ENCODE results near the gene DNAH3. TPM values are rescaled to one million over a fixed set of nuclear protein-coding genes. Genes with fewer than 3 reads are reported as not detected.

DNAH3 gene
- polyA plus RNA-seq, 1 donor = 0.16 TPM

DNA sequence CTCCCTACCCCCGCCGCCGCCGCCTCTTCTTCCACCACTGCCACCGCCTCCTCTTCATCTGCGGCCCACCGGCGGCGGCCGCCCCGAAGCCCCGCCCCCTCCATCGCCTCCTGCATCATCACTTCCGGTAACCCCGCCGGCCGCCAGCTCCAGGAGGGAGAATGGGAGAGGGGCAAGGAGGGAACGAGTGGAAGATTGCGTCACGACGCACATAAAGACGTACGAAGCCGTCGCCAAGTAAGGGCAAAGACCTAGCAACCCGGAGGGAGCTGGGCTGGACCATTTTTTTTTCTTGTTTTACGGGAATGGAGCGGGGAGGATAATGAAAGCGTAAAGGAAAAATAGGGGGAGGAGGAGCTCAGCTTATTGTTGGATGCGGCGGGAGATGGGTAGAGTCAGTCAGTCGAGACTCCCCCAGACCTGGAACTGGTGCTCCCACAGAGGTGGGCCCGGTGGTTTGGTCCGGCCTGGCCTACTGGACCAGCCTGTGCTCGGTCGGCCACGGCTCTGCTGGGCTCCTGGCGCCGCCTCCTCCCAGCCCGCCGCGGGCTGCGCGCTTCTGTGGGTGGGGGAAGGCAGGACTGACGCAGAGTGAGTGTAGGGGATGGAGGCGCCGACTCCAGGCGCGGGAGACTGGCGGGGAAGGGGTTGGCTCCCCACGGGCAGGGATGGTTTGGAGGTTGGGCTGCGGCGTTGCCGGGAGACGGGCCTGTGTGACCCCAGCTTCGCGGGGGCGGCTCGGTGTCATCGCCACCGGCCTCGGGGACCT, 250.2 kb downstream of the DNAH3 start, which contains the start of the genes DCUN1D3 and LYRM1:
Gene DCUN1D3, minus strand, starts transcription at position 60 of the 769 bp plus-strand sequence. CDS start 37,820 bp downstream, outside the sequence.
Gene LYRM1, plus strand, starts transcription at position 473 of the 769 bp plus-strand sequence. CDS start 14,785 bp downstream, outside the sequence.
- peak; percentile 99 for DNase-seq
- peak within 1 kb of the TSS; percentile 92 for H3K4me3 ChIP-seq (ENCODE audit: low read length)
- H3K27ac ChIP-seq (ENCODE audit: low read length) = peak within 1 kb of the TSS; percentile 93
- peaks cover 50% of the 10 kb centered on the region for H3K4me1 ChIP-seq (ENCODE audit: control insufficient read depth, insufficient read depth, low read length)
- WGBS (ENCODE audit: insufficient coverage, low lambda C conversion rate) = no CpG with 5 or more reads among the region's 62 CpGs
- no peaks in the 10 kb centered on the region for H3K9me3 ChIP-seq (ENCODE audit: control insufficient read depth, low read depth, low read length)
- no peaks in the 10 kb centered on the region for H3K27me3 ChIP-seq (ENCODE audit: control insufficient read depth, insufficient read depth, low read length)
- peaks cover 18% of the 10 kb centered on the region for H3K36me3 ChIP-seq (ENCODE audit: control insufficient read depth, insufficient read depth, low read length)

DNA sequence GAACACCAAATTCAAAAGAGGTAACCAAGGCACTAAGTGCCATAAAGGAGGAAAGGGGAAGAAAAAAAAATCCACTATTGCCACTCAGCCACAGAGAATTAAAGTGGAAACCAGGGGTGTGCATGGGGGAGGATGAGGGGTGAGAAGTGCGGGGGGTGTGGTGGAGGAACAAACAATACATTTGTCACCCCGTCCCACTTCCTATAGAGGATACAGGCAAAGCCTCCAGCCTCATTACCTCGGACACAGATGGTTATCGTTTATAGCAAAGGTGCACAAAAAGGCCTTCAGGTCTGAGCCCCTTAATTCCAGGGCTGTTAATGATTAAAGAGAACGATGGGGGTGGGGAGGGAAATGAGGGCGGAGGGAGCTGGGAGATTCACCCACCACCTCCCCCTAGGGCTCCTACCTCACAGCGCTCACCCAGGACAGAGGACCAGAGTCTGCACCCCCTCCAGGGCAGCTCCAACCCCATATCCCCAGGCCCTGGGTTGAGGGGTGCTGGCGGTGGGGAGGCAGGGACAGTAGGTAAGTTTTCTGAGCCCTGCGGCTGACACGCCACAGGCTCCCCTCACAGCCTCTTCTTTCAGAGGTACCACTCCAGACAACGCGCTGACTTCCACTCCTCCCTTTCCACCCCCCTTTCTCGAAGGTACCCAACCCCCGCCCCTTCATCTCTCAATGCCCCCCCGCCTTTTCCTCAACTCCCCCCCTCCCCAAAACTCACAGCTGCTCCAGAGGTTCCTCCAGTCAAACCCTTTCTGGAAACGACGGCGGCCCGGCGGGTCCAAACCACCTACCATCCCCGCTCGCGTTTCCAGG, 251.0 kb downstream of the DNAH3 start:
- peak; percentile 67 to 84 for DNase-seq
- WGBS (ENCODE audit: insufficient coverage, low lambda C conversion rate) = no CpG with 5 or more reads among the region's 23 CpGs

DNA sequence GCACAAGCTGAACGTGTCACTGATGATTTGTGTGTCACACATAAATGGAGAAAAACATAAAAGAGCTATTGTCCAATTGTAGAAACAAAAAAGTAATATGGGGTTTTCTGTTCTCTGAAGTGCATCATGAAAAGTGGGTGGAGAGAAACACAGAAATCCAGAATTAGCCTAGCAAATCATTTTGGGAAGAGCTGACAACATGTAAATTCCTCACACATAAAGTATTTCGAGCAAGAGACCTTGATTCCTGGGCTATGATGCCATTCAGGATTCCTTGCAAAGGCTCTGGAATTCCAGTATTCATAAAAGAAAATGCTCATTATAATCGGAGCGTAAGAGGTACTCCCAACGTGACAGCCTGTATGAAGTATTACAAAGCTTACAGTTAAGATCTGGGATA, 251.6 kb downstream of the DNAH3 start:
- peaks cover 29% of the 10 kb centered on the region for H3K36me3 ChIP-seq (ENCODE audit: control insufficient read depth, insufficient read depth, low read length)
- no peaks in the 10 kb centered on the region for H3K27me3 ChIP-seq (ENCODE audit: control insufficient read depth, insufficient read depth, low read length)
- peak overlapping the region; percentile 93 for H3K27ac ChIP-seq (ENCODE audit: low read length)
- H3K4me3 ChIP-seq (ENCODE audit: low read length) = peak overlapping the region; percentile 92
- 0% methylated on average over 1 of the region's 5 CpGs for WGBS (ENCODE audit: insufficient coverage, low lambda C conversion rate)
- no peak for DNase-seq
- peaks cover 44% of the 10 kb centered on the region for H3K4me1 ChIP-seq (ENCODE audit: control insufficient read depth, insufficient read depth, low read length)
- no peaks in the 10 kb centered on the region for H3K9me3 ChIP-seq (ENCODE audit: control insufficient read depth, low read depth, low read length)

More for the DNA sequence above, 251.0 kb downstream of the DNAH3 start:
- Histone ChIP-seq H3K9me3 (ENCODE audit: control insufficient read depth, low read depth, low read length) (no peaks in the 10 kb centered on the region), H3K4me3 (ENCODE audit: low read length) (peak overlapping the region; percentile 92), H3K27ac (ENCODE audit: low read length) (peak overlapping the region; percentile 93), H3K4me1 (ENCODE audit: control insufficient read depth, insufficient read depth, low read length) (peaks cover 43% of the 10 kb centered on the region), H3K27me3 (ENCODE audit: control insufficient read depth, insufficient read depth, low read length) (no peaks in the 10 kb centered on the region), H3K36me3 (ENCODE audit: control insufficient read depth, insufficient read depth, low read length) (peaks cover 23% of the 10 kb centered on the region)

DNA sequence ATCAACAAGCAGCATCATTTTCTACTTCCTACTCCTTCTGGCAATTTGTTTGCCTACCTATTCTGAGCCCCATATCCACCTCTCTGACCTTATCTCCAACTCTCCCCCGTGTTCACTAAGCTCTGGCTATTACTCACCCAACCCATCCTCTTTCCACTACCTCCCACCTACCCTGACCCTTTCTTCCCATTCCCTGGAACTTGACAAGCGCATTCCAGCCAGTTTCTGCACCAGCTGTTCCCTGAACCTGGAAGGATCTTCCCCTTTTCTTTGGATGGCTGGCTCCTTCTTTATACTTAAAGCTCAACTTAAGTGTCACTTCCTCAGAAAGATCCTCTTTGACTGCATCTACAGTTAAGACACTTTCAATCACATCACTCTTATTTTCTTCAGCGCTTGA, 252.7 kb downstream of the DNAH3 start:
- 56% methylated on average over 2 of the region's 3 CpGs for WGBS (ENCODE audit: insufficient coverage, low lambda C conversion rate)
- peak in 1 of 2 donors; percentile 25 for DNase-seq

DNA sequence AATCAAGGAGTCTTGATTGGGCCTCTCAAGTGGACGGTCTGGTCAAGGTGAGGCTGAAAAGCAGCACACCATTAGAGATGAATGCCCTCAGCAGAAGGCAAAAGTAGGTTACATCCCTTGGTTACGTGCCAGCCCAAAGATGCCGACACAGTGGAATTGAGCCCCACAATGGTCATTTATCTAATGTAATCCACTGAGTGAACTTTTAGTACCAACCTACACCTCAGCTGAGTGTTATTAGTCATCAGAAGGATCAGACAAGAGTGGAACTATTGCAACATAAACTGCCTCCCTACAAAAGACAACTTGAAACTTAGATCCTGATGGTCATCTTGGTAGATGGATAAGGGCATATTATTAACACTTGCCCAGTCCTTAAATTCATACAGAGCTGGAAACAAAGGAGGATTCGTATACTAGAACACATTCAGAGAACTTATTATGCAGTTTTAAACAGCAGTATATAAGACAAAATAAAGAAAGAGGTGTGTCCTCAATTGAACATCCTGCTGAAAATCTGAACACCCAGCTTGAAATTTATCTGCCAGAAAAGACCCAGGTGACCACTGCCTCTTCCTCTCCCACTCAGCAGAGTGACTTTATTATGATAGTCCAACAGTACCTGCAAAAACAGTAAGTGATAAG, 253.3 kb downstream of the DNAH3 start:
- Histone ChIP-seq H3K36me3 (ENCODE audit: control insufficient read depth, insufficient read depth, low read length) (peaks cover 34% of the 10 kb centered on the region), H3K4me3 (ENCODE audit: low read length) (peak overlapping the region; percentile 92), H3K4me1 (ENCODE audit: control insufficient read depth, insufficient read depth, low read length) (peaks cover 32% of the 10 kb centered on the region), H3K27ac (ENCODE audit: low read length) (peak overlapping the region; percentile 93), H3K9me3 (ENCODE audit: control insufficient read depth, low read depth, low read length) (no peaks in the 10 kb centered on the region), H3K27me3 (ENCODE audit: control insufficient read depth, insufficient read depth, low read length) (no peaks in the 10 kb centered on the region)
- WGBS (ENCODE audit: insufficient coverage, low lambda C conversion rate) = 40% methylated on average over 1 of the region's 4 CpGs
- peak; percentile 72 to 85 for DNase-seq

More for the DNA sequence above, 252.7 kb downstream of the DNAH3 start:
- H3K36me3 ChIP-seq (ENCODE audit: control insufficient read depth, insufficient read depth, low read length) = peaks cover 33% of the 10 kb centered on the region
- no peaks in the 10 kb centered on the region for H3K9me3 ChIP-seq (ENCODE audit: control insufficient read depth, low read depth, low read length)
- peak overlapping the region; percentile 93 for H3K27ac ChIP-seq (ENCODE audit: low read length)
- H3K27me3 ChIP-seq (ENCODE audit: control insufficient read depth, insufficient read depth, low read length) = no peaks in the 10 kb centered on the region
- peak overlapping the region; percentile 92 for H3K4me3 ChIP-seq (ENCODE audit: low read length)
- H3K4me1 ChIP-seq (ENCODE audit: control insufficient read depth, insufficient read depth, low read length) = peaks cover 38% of the 10 kb centered on the region

DNA sequence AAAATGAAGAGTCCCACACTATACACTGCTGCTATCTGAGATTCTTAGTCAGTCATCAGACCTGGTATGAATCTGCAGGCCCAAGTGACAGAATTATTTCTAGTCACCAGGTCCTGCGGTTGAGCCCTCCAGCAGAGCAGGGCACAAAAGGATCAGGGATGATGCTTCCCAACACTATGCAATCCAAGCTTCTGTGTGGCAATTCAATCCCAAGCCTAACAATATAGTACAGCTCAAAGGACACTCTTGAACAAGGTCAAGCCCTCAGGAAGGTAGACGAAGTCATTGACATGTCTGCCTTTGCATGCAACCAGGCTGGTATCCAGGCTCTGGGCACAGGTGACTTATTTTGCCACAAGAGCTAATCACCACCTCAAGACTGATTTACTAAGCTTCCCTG, 256.3 kb downstream of the DNAH3 start:
- no peak overlapping the region for H3K4me3 ChIP-seq (ENCODE audit: low read length)
- peaks cover 42% of the 10 kb centered on the region for H3K36me3 ChIP-seq (ENCODE audit: control insufficient read depth, insufficient read depth, low read length)
- no peak overlapping the region for H3K27ac ChIP-seq (ENCODE audit: low read length)
- DNase-seq = no peak
- no peaks in the 10 kb centered on the region for H3K9me3 ChIP-seq (ENCODE audit: control insufficient read depth, low read depth, low read length)
- H3K4me1 ChIP-seq (ENCODE audit: control insufficient read depth, insufficient read depth, low read length) = peaks cover 33% of the 10 kb centered on the region
- H3K27me3 ChIP-seq (ENCODE audit: control insufficient read depth, insufficient read depth, low read length) = no peaks in the 10 kb centered on the region
- no CpG with 5 or more reads among the region's 2 CpGs for WGBS (ENCODE audit: insufficient coverage, low lambda C conversion rate)

DNA sequence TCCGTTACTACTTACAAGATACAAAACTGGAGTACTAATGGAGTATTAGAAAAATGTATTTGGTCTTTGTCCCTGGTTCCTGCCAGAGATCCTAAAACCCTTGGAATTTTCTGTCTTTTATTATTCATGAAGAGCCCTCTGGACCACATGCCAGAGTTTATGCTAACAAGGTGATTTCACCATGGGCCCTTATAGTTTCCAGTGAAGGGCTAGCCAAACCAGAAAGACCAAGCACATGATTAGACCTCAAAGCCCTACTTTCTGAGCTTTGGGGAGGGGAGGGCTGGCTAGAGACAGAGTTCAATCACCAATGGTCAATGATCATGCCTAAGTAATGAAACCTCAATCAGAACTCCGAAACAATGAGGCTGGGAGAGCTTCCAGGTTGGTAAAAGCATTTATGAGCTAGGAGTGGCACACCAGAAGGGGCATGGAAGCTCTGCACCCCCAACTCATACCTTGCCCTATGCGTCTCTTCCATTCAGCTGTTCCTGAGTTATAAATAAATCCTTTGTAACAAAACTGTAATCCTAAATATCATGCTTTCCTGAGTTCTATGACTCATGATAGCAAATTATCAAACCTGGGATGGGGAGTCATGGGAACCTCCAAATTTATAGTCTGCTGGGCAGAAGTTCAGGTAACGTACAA, 260.9 kb downstream of the DNAH3 start:
- Histone ChIP-seq H3K4me1 (ENCODE audit: control insufficient read depth, insufficient read depth, low read length) (peaks cover 53% of the 10 kb centered on the region), H3K27me3 (ENCODE audit: control insufficient read depth, insufficient read depth, low read length) (no peaks in the 10 kb centered on the region), H3K27ac (ENCODE audit: low read length) (peak overlapping the region; percentile 24), H3K4me3 (ENCODE audit: low read length) (no peak overlapping the region), H3K9me3 (ENCODE audit: control insufficient read depth, low read depth, low read length) (no peaks in the 10 kb centered on the region), H3K36me3 (ENCODE audit: control insufficient read depth, insufficient read depth, low read length) (peaks cover 28% of the 10 kb centered on the region)
- 100% methylated on average over 1 of the region's 4 CpGs for WGBS (ENCODE audit: insufficient coverage, low lambda C conversion rate)
- DNase-seq = peak in 1 of 2 donors; percentile 41

DNA sequence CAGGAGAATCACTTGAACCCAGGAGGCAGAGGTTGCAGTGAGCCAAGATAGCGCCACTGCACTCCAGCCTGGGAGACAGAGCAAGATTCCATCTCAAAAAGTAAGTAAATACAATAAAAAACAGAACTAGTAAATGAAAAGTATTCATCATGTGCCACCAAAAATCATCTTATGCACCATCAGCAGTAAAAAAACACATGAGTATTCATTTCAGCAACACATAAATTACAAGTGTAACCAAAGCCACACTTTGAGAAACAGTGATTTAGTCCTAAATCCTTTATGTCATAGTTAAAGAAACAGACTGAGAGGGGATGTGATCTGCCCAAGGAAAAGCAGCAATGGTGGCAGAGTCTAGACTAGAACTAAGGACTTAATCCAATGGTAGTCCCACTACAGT, 263.4 kb downstream of the DNAH3 start:
- DNase-seq = no peak
- no CpG with 5 or more reads among the region's 1 CpG for WGBS (ENCODE audit: insufficient coverage, low lambda C conversion rate)
- Histone ChIP-seq H3K9me3 (ENCODE audit: control insufficient read depth, low read depth, low read length) (no peaks in the 10 kb centered on the region), H3K27ac (ENCODE audit: low read length) (peak overlapping the region; percentile 56), H3K4me3 (ENCODE audit: low read length) (no peak overlapping the region), H3K4me1 (ENCODE audit: control insufficient read depth, insufficient read depth, low read length) (peaks cover 54% of the 10 kb centered on the region), H3K36me3 (ENCODE audit: control insufficient read depth, insufficient read depth, low read length) (peaks cover 10% of the 10 kb centered on the region), H3K27me3 (ENCODE audit: control insufficient read depth, insufficient read depth, low read length) (no peaks in the 10 kb centered on the region)

DNA sequence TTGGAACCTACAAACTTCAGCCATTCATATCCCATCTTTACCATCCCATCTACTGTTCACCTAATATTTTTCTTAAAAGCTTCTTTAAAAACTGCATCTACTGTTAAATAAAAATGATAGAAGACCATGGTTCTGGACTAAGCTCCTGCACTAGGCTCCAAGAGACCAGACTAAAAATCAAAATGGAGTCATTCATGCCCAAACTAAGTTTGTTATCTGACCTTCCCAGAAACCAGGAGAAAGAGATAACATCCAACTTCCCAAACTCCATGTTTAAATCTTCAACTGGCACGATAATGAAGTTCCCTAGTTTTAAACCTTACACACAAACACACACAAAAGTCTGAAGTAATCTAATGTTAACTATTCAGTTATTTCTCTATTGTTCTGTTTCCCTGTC, 264.3 kb downstream of the DNAH3 start:
- Histone ChIP-seq H3K4me3 (ENCODE audit: low read length) (no peak overlapping the region), H3K36me3 (ENCODE audit: control insufficient read depth, insufficient read depth, low read length) (peaks cover 3% of the 10 kb centered on the region), H3K27me3 (ENCODE audit: control insufficient read depth, insufficient read depth, low read length) (no peaks in the 10 kb centered on the region), H3K9me3 (ENCODE audit: control insufficient read depth, low read depth, low read length) (no peaks in the 10 kb centered on the region), H3K4me1 (ENCODE audit: control insufficient read depth, insufficient read depth, low read length) (peaks cover 62% of the 10 kb centered on the region), H3K27ac (ENCODE audit: low read length) (no peak overlapping the region)
- DNase-seq = no peak
- WGBS (ENCODE audit: insufficient coverage, low lambda C conversion rate) = no CpG with 5 or more reads among the region's 1 CpG

DNA sequence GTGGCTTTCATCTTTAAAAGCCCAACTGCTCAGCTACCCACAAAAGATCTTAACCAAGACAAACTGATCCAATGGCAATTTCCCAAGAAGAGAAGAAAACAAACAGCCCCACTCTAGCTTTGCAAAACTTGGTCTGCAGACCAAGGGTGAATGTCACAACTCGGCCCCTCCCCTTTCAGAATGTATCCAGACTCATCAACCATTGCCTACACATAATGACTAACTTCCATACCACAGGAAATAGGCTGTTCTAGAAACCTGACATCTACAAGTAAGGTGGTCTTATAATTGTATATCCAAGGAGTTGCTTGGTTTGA, 266.4 kb downstream of the DNAH3 start:
- H3K4me3 ChIP-seq (ENCODE audit: low read length) = no peak overlapping the region
- no peaks in the 10 kb centered on the region for H3K27me3 ChIP-seq (ENCODE audit: control insufficient read depth, insufficient read depth, low read length)
- WGBS (ENCODE audit: insufficient coverage, low lambda C conversion rate) = no CpG with 5 or more reads among the region's 1 CpG
- H3K9me3 ChIP-seq (ENCODE audit: control insufficient read depth, low read depth, low read length) = no peaks in the 10 kb centered on the region
- peak overlapping the region; percentile 75 for H3K27ac ChIP-seq (ENCODE audit: low read length)
- H3K36me3 ChIP-seq (ENCODE audit: control insufficient read depth, insufficient read depth, low read length) = peaks cover 2% of the 10 kb centered on the region
- H3K4me1 ChIP-seq (ENCODE audit: control insufficient read depth, insufficient read depth, low read length) = peaks cover 67% of the 10 kb centered on the region
- DNase-seq = peak in 1 of 2 donors; percentile 51

Measured in large intestine (tissue), 3 donors.